GM12891 (cell line): Measurements from ENCODE around the gene ACTN2.

Source experiments
- DNase-seq: peaks from one replicate; pipeline ENCODE4 v3.0.0; 2011; ENCODE audit warnings: low spot score; ENCODE audit not compliant: insufficient read length
- FAIRE-seq: peaks from 2 replicates; lab custom pipeline; 2011; peaks lifted over from hg19 to GRCh38; lab: Jason Lieb, UNC
- PAX5 ChIP-seq: IDR thresholded peaks from 2 replicates; pipeline ENCODE4 v1.6.1; 2011; ENCODE audit warnings: low read length, moderate library complexity, mild to moderate bottlenecking; ENCODE audit not compliant: insufficient read depth, severe bottlenecking
- POLR2A ChIP-seq: IDR thresholded peaks from 2 replicates; pipeline ENCODE4 v1.6.1; 2011; ENCODE audit warnings: low read depth, low read length, control low read depth
- POLR2AphosphoS5 ChIP-seq: IDR thresholded peaks from 2 replicates; pipeline ENCODE4 v1.6.1; 2011; ENCODE audit warnings: low read depth, low read length, control low read depth
- POU2F2 ChIP-seq: IDR thresholded peaks from 2 replicates; pipeline ENCODE4 v1.6.1; 2011; ENCODE audit warnings: low read depth, mild to moderate bottlenecking, control low read depth, low read length, moderate library complexity
- SPI1 ChIP-seq: IDR thresholded peaks from 2 replicates; pipeline ENCODE4 v1.6.1; 2011; ENCODE audit warnings: low read depth, low read length, control low read depth
- TAF1 ChIP-seq: IDR thresholded peaks from 2 replicates; pipeline ENCODE4 v1.6.1; 2011; ENCODE audit warnings: low read depth, low read length, control low read depth

Gene ACTN2

DNA sequence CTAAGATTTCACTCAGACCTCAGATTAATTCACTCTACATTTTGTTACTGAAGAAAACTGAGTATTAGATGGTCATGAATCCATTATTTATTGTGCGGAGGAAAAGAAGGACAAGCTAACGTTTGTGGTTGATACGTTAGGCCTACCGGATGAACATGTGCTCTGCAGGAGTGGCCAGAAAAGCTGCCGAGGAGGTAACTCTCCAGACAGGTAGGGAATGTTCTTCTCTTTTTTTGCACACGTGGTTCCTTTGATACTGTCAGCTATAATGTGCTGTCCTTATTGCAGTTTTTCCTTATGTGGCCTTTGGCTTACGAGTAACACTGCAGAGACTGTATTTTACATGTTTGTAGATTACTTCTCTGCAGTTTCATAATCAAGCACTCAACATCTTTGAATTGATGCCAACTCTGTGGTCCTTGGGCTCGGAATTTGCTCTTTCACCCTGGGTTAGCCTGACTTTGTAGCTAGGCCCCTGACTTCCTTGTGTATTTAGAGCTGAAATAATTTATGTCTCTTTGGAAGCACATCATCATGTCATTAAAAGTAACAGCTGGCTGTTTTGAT, 122.3 kb downstream of the ACTN2 start:
- TF ChIP-seq SPI1 (no peak), POU2F2 (no peak), TAF1 (no peak), POLR2AphosphoS5 (no peak), PAX5 (no peak), POLR2A (no peak)
- no peak for FAIRE-seq
- no peak for DNase-seq

- DNase-seq (no peak), FAIRE-seq (no peak)
- TF ChIP-seq SPI1 (no peak), PAX5 (no peak), POLR2AphosphoS5 (no peak), TAF1 (no peak), POLR2A (no peak), POU2F2 (no peak)
These were observed 122.8 kb downstream of the ACTN2 start for GRCh38 chr1:236809148-236809547.

DNA sequence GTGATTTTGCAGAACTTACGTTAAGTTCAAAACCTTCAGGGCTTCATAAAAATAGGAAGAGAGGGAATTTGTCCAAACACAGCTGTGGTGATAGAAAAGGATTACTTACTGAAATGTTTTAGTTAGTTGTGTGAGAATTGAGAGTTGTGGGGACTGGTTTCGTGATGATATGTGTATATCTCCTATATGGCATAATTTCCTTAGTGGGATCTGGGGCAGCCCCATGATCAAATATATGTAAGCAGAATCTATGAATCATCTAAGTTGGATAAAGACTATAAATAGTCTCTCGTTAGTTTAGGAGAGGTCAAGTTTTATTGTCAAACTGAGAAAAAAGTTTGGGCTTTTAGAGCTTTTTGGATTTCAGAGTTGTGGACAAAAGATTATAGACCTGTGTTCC, 123.7 kb downstream of the ACTN2 start:
- TF ChIP-seq TAF1 (no peak), PAX5 (no peak), POLR2A (no peak), SPI1 (no peak), POLR2AphosphoS5 (no peak), POU2F2 (no peak)
- DNase-seq (no peak), FAIRE-seq (no peak)

GRCh38 chr1:236812334-236813030, 126.2 kb downstream of the ACTN2 start:
- DNase-seq = no peak
- FAIRE-seq = no peak
- TF ChIP-seq POLR2A (no peak), POLR2AphosphoS5 (no peak), TAF1 (no peak), PAX5 (no peak), SPI1 (no peak), POU2F2 (no peak)
